GM18526 (cell line): Measurements from ENCODE around the gene ARSI.

Source experiments
- POLR2A ChIP-seq: IDR thresholded peaks from 3 replicates; pipeline ENCODE4 v1.6.1; 2011; ENCODE audit not compliant: insufficient read length; ENCODE audit errors: extremely low read depth

Gene ARSI

GRCh38 chr5:150317048-150318003 is 14.6 kb upstream of the ARSI start:
- TF ChIP-seq POLR2A: no peak

GRCh38 chr5:150316320-150316719 is 13.6 kb upstream of the ARSI start:
- no peak for TF ChIP-seq POLR2A

GRCh38 chr5:150315245-150315644 is 12.5 kb upstream of the ARSI start:
- TF ChIP-seq POLR2A: no peak

GRCh38 chr5:150313921-150314716 is 11.4 kb upstream of the ARSI start:
- no peak for TF ChIP-seq POLR2A

- TF ChIP-seq POLR2A: no peak
Observed at GRCh38 chr5:150313501-150313900, 10.8 kb upstream of the ARSI start.

GRCh38 chr5:150312518-150312917 is 9.8 kb upstream of the ARSI start:
- no peak for TF ChIP-seq POLR2A

- TF ChIP-seq POLR2A: no peak
Observed at GRCh38 chr5:150311015-150311692, 8.4 kb upstream of the ARSI start.

- no peak for TF ChIP-seq POLR2A
Observed at GRCh38 chr5:150310246-150310645, 7.5 kb upstream of the ARSI start.

- TF ChIP-seq POLR2A: no peak
Observed at GRCh38 chr5:150309886-150310239, 7.2 kb upstream of the ARSI start.

- TF ChIP-seq POLR2A: no peak
Observed at GRCh38 chr5:150309101-150309885, 6.6 kb upstream of the ARSI start.

- TF ChIP-seq POLR2A: no peak
Observed at GRCh38 chr5:150307617-150308426, 5.1 kb upstream of the ARSI start.

GRCh38 chr5:150306775-150307174 is 4.1 kb upstream of the ARSI start:
- no peak for TF ChIP-seq POLR2A

- TF ChIP-seq POLR2A: no peak
Observed at GRCh38 chr5:150305557-150305956, 2.9 kb upstream of the ARSI start.

- no peak for TF ChIP-seq POLR2A
Observed at GRCh38 chr5:150305095-150305494, 2.4 kb upstream of the ARSI start.
